ENCODE measurements around the gene RPS19BP1.

- TF ChIP-seq CTCF (IDR thresholded peaks at IDR 0.05 in 4 of 5, conservative IDR thresholded peaks at IDR 0.05 in 1 of 5) (no peak), POLR2A (IDR thresholded peaks at IDR 0.05) (no peak)
Measured at GRCh38 chr22:39486951-39487825, 45.4 kb downstream of the RPS19BP1 start.
